Measurements from ENCODE around the gene ZCWPW1.
"Not testable (repeated sequence)": the region's sequence is repeated elsewhere in the genome, so short reads cannot be mapped to it uniquely, and the experiment has no call there.

Gene ZCWPW1

DNA sequence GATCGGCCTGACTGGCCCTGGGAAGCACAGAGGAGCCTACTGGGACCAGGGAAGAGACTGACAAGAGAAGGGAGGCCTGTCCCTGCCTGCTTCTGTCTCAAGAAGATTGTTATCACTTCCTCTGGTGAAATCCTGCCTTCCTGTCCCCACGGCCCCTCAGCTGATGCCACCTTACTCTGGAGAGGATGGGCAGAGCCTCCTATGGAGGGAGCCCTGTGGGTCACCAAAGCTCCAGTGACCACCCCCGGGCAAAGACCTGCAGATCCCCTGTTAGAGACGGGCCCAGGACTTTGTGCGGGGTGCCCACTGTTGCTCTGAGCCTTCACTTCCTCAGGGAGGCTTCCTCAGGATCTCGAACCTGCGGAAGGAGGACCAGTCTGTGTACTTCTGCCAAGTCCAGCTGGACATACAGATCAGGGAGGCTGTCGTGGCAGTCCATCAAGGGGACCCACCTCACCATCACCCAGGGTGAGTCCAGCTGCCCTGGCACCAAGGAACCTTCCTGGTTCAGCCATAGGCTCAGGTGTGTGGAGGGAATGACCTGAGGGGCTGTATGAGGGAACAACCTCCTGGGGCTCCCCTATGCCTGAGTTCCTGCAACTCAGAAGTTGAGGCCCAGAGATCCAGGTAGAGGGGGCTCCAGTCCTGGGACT is 72.0 kb downstream of the ZCWPW1 start:
- H3K18ac ChIP-seq (ENCODE audit: low read length), result no peak overlapping the region
- H3K4ac ChIP-seq (ENCODE audit: low read length), result no peak overlapping the region
- no peak overlapping the region for H3K4me2 ChIP-seq (ENCODE audit: insufficient read depth, low read length, poor library complexity, severe bottlenecking)
- H2BK5ac ChIP-seq (ENCODE audit: low read length), result no peak overlapping the region
- H2AK5ac ChIP-seq (ENCODE audit: low read depth, low read length), result no peak overlapping the region
- no peaks in the 10 kb centered on the region for H3K4me1 ChIP-seq (ENCODE audit: control insufficient read depth in 2 of 2, insufficient read depth in 1 of 2, low read depth in 1 of 2, low read length in 2 of 2)
- no peak overlapping the region for H2BK120ac ChIP-seq (ENCODE audit: low read depth, low read length)
- H2BK15ac ChIP-seq (ENCODE audit: low read length), result no peak overlapping the region
- H3K27ac ChIP-seq (replicated peaks; ENCODE audit: low read length), result no peak overlapping the region
- WGBS, 2 donors (ENCODE audit: extremely low coverage in 2 of 2, insufficient read length in 2 of 2, insufficient replicate concordance in 1 of 2), result no CpG with 5 or more reads among the region's 8 CpGs
- H3K23ac ChIP-seq (ENCODE audit: low read depth, low read length, poor library complexity), result no peak overlapping the region
- H3K9me3 ChIP-seq (replicated peaks in 1 of 2; ENCODE audit: control insufficient read depth in 2 of 2, insufficient read depth in 1 of 2, low read depth in 1 of 2, low read length in 2 of 2), result no peaks in the 10 kb centered on the region
- peaks cover 7% of the 10 kb centered on the region for H3K79me1 ChIP-seq (ENCODE audit: low read depth, low read length)
- no peak overlapping the region for H2BK12ac ChIP-seq (ENCODE audit: low read length)
- no peak overlapping the region for H3K4me3 ChIP-seq (ENCODE audit: low read length in 2 of 2)
- H3K36me3 ChIP-seq (replicated peaks in 1 of 2; ENCODE audit: control insufficient read depth in 2 of 2, insufficient read depth in 2 of 2, low read length in 2 of 2), result peaks cover 54 to 92% of the 10 kb centered on the region in 2 donors
- no peak overlapping the region for H4K91ac ChIP-seq (ENCODE audit: low read depth, low read length, poor library complexity)
- H2AFZ ChIP-seq (ENCODE audit: low read length), result no peak overlapping the region
- no peak for DNase-seq (ENCODE audit: low spot score)
- no peaks in the 10 kb centered on the region for H3K27me3 ChIP-seq (ENCODE audit: control insufficient read depth in 3 of 3, insufficient read depth in 3 of 3, low read depth in 1 of 3, low read length in 3 of 3)
- no peak overlapping the region for H3K14ac ChIP-seq (ENCODE audit: low read length)
- no peak overlapping the region for H4K8ac ChIP-seq (ENCODE audit: low read depth, low read length)
- no peak overlapping the region for H3K9ac ChIP-seq (ENCODE audit: low read depth, low read length, poor library complexity)

DNA sequence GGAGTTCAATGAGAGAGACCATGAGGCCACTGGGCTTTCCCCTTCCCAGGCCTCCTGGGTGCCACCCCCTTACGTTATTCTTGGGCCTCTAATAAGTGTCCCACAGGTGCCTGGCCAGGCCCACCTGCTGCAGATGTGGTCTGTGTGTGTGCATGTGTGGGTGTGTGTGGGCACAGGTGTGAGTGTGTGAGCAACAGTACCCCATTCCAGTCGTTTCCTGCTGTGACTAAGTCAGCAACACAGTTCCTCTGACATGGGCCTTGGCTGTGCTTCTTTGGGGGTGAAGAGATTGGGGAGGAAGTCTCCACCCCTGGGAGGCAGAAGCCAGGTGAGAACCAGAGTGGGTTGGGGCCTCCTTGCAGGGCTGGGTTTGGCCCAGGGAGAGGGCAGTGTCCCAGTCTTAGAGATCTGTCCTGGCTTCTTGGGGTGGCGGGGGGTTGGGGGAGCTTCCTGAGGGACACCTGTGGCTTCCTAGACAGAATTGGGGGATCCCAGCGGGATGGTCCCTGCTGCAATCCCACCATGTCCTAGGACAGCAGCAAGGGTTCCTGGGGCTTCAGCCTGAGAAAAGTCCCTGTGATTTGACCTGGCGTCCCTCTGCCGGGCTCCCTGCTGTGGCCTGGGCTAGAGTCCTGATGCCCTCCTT is 74.7 kb downstream of the ZCWPW1 start:
- Histone ChIP-seq H2AK5ac (ENCODE audit: low read depth, low read length) (no peak overlapping the region), H3K18ac (ENCODE audit: low read length) (no peak overlapping the region), H3K9me3 (replicated peaks in 1 of 2; ENCODE audit: control insufficient read depth in 2 of 2, insufficient read depth in 1 of 2, low read depth in 1 of 2, low read length in 2 of 2) (peaks cover 0 to 2% of the 10 kb centered on the region in 2 donors), H2BK12ac (ENCODE audit: low read length) (no peak overlapping the region), H3K14ac (ENCODE audit: low read length) (peak overlapping the region; percentile 71), H2BK15ac (ENCODE audit: low read length) (no peak overlapping the region), H3K23ac (ENCODE audit: low read depth, low read length, poor library complexity) (no peak overlapping the region), H3K9ac (ENCODE audit: low read depth, low read length, poor library complexity) (no peak overlapping the region), H3K4me3 (ENCODE audit: low read length in 2 of 2) (no peak overlapping the region), H2BK120ac (ENCODE audit: low read depth, low read length) (no peak overlapping the region), H3K27me3 (ENCODE audit: control insufficient read depth in 3 of 3, insufficient read depth in 3 of 3, low read depth in 1 of 3, low read length in 3 of 3) (no peaks in the 10 kb centered on the region), H2AFZ (ENCODE audit: low read length) (no peak overlapping the region), H2BK5ac (ENCODE audit: low read length) (no peak overlapping the region), H3K36me3 (replicated peaks in 1 of 2; ENCODE audit: control insufficient read depth in 2 of 2, insufficient read depth in 2 of 2, low read length in 2 of 2) (peaks cover 50 to 93% of the 10 kb centered on the region in 2 donors), H3K4ac (ENCODE audit: low read length) (no peak overlapping the region), H4K91ac (ENCODE audit: low read depth, low read length, poor library complexity) (no peak overlapping the region), H3K79me1 (ENCODE audit: low read depth, low read length) (peaks cover 9% of the 10 kb centered on the region), H3K4me1 (ENCODE audit: control insufficient read depth in 2 of 2, insufficient read depth in 1 of 2, low read depth in 1 of 2, low read length in 2 of 2) (no peaks in the 10 kb centered on the region), H3K27ac (replicated peaks; ENCODE audit: low read length) (no peak overlapping the region), H3K4me2 (ENCODE audit: insufficient read depth, low read length, poor library complexity, severe bottlenecking) (no peak overlapping the region), H4K8ac (ENCODE audit: low read depth, low read length) (no peak overlapping the region)
- no CpG with 5 or more reads among the region's 6 CpGs for WGBS, 2 donors (ENCODE audit: extremely low coverage in 2 of 2, insufficient read length in 2 of 2, insufficient replicate concordance in 1 of 2)
- no peak for DNase-seq (ENCODE audit: low spot score)

DNA sequence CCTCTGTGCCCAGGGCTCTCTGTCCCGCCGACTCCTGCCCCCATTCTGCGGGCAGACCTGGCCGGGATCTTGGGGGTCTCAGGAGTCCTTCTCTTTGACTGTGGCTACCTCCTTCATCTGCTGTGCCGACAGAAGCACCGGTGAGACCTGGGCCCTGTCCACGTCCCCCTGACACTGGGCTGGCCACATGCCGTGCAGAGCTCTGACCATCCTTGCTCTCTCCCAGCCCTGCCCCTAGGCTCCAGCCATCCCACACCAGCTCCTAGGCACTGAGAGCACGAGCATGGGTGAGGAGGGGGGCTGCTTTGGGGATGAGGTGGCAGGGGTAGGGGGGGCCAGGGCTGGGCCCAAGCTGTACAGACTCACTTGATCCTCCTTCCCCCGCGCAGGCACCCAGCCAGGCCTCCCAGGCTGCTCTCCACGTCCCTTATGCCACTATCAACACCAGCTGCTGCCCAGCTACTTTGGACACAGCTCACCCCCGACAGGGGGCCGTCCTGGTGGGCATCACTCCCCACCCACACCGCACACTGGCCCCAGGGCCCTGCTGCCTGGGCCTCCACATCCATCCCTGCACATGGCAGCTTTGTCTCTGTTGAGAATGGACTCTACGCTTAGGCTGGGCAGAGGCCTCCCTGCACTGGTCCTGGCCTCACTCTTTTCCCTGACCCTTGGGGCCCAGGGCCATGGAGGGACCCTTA is 75.4 kb downstream of the ZCWPW1 start:
- Histone ChIP-seq H3K79me1 (ENCODE audit: low read depth, low read length) (peaks cover 9% of the 10 kb centered on the region), H3K4me1 (ENCODE audit: control insufficient read depth in 2 of 2, insufficient read depth in 1 of 2, low read depth in 1 of 2, low read length in 2 of 2) (no peaks in the 10 kb centered on the region), H3K4me2 (ENCODE audit: insufficient read depth, low read length, poor library complexity, severe bottlenecking) (no peak overlapping the region), H3K18ac (ENCODE audit: low read length) (no peak overlapping the region), H4K8ac (ENCODE audit: low read depth, low read length) (no peak overlapping the region), H3K14ac (ENCODE audit: low read length) (peak overlapping the region; percentile 71), H3K27me3 (ENCODE audit: control insufficient read depth in 3 of 3, insufficient read depth in 3 of 3, low read depth in 1 of 3, low read length in 3 of 3) (no peaks in the 10 kb centered on the region), H2BK12ac (ENCODE audit: low read length) (no peak overlapping the region), H2BK120ac (ENCODE audit: low read depth, low read length) (no peak overlapping the region), H3K23ac (ENCODE audit: low read depth, low read length, poor library complexity) (peak overlapping the region; percentile 73), H3K4ac (ENCODE audit: low read length) (no peak overlapping the region), H3K9me3 (replicated peaks in 1 of 2; ENCODE audit: control insufficient read depth in 2 of 2, insufficient read depth in 1 of 2, low read depth in 1 of 2, low read length in 2 of 2) (peaks cover 0 to 2% of the 10 kb centered on the region in 2 donors), H2AFZ (ENCODE audit: low read length) (no peak overlapping the region), H4K91ac (ENCODE audit: low read depth, low read length, poor library complexity) (no peak overlapping the region), H3K36me3 (replicated peaks in 1 of 2; ENCODE audit: control insufficient read depth in 2 of 2, insufficient read depth in 2 of 2, low read length in 2 of 2) (peaks cover 49 to 89% of the 10 kb centered on the region in 2 donors), H2AK5ac (ENCODE audit: low read depth, low read length) (no peak overlapping the region), H3K27ac (replicated peaks; ENCODE audit: low read length) (no peak overlapping the region), H3K4me3 (ENCODE audit: low read length in 2 of 2) (no peak overlapping the region), H2BK15ac (ENCODE audit: low read length) (no peak overlapping the region), H2BK5ac (ENCODE audit: low read length) (no peak overlapping the region), H3K9ac (ENCODE audit: low read depth, low read length, poor library complexity) (no peak overlapping the region)
- no peak for DNase-seq (ENCODE audit: low spot score)
- WGBS, 2 donors (ENCODE audit: extremely low coverage in 2 of 2, insufficient read length in 2 of 2, insufficient replicate concordance in 1 of 2), result no CpG with 5 or more reads among the region's 16 CpGs

DNA sequence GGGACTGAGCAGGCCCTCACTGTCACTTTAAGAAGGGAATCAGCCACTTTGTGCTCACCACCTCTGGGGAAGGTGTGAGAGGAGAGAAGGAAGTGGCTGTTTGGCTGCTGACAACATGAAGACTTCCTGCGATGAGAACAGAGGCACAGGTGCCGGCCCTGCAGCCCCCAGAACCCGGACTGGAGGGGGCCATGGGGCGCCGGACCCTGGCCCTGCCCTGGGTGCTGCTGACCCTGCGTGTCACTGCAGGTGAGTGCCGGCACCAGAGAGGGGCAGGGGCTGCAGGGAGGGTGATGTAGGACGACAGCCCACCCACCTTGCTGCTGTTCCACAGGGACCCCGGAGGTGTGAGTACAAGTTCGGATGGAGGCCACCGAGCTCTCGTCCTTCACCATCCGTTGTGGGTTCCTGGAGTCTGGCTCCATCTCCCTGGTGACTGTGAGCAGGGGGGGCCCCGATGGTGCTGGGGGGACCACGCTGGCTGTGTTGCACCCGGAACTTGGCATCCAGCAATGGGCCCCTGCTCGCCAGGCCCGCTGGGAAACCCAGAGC is 76.2 kb downstream of the ZCWPW1 start:
- not testable (repeated sequence) for H2BK15ac ChIP-seq (ENCODE audit: low read length); H3K9me3 ChIP-seq (replicated peaks in 1 of 2; ENCODE audit: control insufficient read depth in 2 of 2, insufficient read depth in 1 of 2, low read depth in 1 of 2, low read length in 2 of 2); H3K4me2 ChIP-seq (ENCODE audit: insufficient read depth, low read length, poor library complexity, severe bottlenecking); H2BK5ac ChIP-seq (ENCODE audit: low read length); H2AK5ac ChIP-seq (ENCODE audit: low read depth, low read length); H2AFZ ChIP-seq (ENCODE audit: low read length); H3K9ac ChIP-seq (ENCODE audit: low read depth, low read length, poor library complexity); DNase-seq (ENCODE audit: low spot score); H3K27me3 ChIP-seq (ENCODE audit: control insufficient read depth in 3 of 3, insufficient read depth in 3 of 3, low read depth in 1 of 3, low read length in 3 of 3); H3K27ac ChIP-seq (replicated peaks; ENCODE audit: low read length); H3K4me3 ChIP-seq (ENCODE audit: low read length in 2 of 2); H3K18ac ChIP-seq (ENCODE audit: low read length); H3K4me1 ChIP-seq (ENCODE audit: control insufficient read depth in 2 of 2, insufficient read depth in 1 of 2, low read depth in 1 of 2, low read length in 2 of 2); H3K79me1 ChIP-seq (ENCODE audit: low read depth, low read length); H2BK12ac ChIP-seq (ENCODE audit: low read length); H2BK120ac ChIP-seq (ENCODE audit: low read depth, low read length); H3K4ac ChIP-seq (ENCODE audit: low read length); H4K8ac ChIP-seq (ENCODE audit: low read depth, low read length); H3K14ac ChIP-seq (ENCODE audit: low read length); H4K91ac ChIP-seq (ENCODE audit: low read depth, low read length, poor library complexity)
- Histone ChIP-seq H3K36me3 (replicated peaks in 1 of 2; ENCODE audit: control insufficient read depth in 2 of 2, insufficient read depth in 2 of 2, low read length in 2 of 2) (peaks cover 57 to 89% of the 10 kb centered on the region in 2 donors), H3K23ac (ENCODE audit: low read depth, low read length, poor library complexity) (peak overlapping the region; percentile 80)
- no CpG with 5 or more reads among the region's 18 CpGs for WGBS, 2 donors (ENCODE audit: extremely low coverage in 2 of 2, insufficient read length in 2 of 2, insufficient replicate concordance in 1 of 2)

Data from neuronal stem cell (in vitro differentiated cells).